Activated CD8-positive, alpha-beta memory T cell treated with anti-CD3 and anti-CD28 coated beads for 24 hours (primary cell): Measurements from ENCODE around the gene FUT7.

Experiments
- DNase-seq: peaks from one replicate; pipeline ENCODE4 v3.0.0-alpha.2; 2020

Gene FUT7

GRCh38 chr9:137032858-137033257 lies 970 bp upstream of the FUT7 start:
- DNase-seq = no peak

DNA sequence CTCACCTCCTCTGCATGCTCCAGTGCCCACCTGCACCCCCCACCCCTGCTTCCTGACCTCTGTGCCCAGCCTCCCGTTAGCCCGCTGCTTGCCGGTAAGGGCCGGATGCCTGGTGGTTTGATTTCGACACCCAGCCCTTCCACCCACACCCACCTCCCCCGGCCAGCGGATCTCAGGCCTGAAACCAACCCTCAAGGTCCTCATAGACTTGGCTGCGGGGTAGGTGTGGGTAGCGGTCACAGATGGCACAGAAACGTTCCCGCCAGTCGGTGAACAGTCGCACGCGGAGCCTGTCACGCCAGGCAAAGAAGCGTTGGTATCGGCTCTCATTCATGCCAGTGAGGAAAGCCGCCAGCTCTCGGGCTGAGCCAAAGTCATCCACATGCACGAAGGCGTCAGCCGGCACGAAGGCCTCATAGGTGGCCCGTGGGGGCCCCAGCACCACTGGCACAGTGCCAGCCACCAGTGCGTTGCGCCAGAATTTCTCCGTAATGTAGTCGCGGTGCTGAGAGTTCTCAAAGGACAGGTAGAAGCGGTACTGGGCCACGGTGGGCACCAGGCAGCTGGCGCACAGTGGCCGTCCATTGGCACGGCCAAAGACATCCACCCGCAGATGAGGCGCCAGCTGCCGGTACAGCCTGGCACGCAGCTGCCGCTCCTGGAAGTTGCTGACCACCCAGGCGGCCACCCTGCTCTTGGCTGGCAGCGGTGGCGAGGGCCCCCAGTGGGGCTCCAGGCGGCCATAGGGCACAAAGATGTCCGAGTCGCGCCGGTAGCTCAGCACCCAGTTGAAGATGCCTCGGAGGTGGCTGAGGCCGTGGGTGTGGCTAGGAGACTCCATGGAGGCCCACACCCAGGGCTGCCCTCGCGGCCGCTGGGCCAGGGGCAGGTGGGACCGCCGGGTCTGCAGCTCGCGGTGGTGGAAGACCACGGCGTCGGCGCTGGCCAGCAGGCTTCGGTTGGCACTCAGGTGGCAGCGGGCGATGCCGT lies 1.1 kb downstream of the FUT7 start:
- peak; percentile 83 for DNase-seq

GRCh38 chr9:137030006-137030405 lies 1.9 kb downstream of the FUT7 start:
- DNase-seq = no peak

DNA sequence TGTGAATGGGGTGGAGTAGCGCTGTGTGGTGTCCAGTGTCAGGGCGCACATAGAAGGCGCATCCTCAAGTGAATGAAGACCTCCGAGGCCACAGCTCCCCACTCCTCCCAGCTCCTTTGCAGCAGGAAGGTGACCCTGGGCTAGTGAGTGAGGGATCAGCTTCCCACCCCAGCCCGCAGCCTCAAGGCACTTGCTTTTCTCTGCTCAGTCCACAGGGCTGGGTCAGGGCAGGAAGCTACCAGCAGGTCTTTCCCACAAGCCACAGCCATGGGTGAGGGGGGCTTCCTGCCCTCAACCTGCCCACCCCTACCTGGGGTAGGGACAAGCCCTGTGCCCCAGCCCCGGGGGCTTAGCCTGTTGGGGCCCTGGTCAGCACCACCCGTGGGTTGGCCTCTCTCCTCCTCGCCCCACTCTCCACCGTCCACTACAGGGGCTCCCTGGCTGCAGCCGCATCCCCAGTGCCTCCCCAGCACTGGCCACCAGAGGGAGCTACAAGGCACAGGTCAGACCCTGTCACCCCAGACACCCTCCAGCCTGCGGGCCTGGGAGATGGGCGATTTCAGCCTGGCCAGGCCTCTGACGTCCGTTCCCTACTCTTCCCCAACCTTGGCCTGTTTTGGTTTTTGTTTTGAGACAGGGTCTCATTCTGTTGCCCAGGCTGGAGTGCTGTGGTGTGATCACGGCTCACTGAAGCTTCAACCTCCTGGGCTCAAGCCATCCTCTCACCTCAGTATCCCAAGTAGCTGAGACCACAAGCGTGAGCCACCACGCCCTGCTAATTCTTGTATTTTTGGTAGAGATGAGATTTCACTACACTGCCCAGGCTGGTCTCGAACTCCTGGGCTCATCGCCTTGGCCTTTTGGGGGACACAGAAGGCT lies 2.6 kb downstream of the FUT7 start:
- peak; percentile 94 for DNase-seq

DNA sequence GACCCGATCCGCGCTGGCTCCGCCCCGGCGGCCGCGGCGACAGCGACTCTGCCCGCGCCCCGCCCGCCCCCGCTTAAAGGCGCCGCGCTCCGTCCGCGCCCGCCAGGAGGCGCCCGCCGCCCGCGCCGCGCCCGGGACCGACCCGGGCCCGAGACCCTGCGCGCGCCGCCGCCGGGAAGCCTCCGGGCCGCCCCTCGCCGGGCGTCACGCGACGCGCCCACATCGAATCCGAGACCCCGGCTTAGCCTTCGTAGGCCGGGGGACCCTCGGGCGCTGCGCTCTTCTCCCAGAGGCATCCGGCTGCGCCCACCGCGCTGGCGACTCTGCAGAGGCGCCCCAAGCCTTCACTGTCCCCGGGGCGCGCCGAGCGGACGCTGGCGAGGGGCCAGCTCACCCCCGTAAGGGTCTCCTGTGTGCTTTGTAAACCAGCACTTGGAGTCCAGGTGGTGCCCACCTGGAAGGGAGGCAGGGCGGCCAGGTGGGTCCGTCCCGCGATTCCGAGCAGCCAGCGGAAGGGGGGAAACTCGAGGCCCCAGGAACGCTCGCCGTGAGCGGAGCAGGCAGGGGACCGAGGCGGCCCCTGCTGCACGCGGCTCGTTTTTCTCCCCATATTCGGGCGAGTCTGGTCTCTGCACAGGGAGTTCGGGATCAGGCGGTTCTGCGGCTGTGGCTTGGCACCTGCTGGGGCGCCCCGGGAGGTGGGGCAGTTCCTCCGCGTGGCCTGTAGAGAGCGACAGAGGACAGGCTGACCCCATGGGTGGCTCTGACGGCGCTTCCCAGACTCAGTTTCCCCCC lies 3.4 kb downstream of the FUT7 start:
- DNase-seq = peak; percentile 86

GRCh38 chr9:137027369-137028262 lies 4.3 kb downstream of the FUT7 start, which contains the start of gene ABCA2:
Gene ABCA2, minus strand, starts transcription at chr9:137028237. Its CDS starts 97 bp downstream, at chr9:137028140.
- peak; percentile 68 for DNase-seq

- DNase-seq = no peak
Measured at GRCh38 chr9:137026828-137027227, 5.1 kb downstream of the FUT7 start.

- no peak for DNase-seq
Measured at GRCh38 chr9:137026384-137026783, 5.5 kb downstream of the FUT7 start.

DNA sequence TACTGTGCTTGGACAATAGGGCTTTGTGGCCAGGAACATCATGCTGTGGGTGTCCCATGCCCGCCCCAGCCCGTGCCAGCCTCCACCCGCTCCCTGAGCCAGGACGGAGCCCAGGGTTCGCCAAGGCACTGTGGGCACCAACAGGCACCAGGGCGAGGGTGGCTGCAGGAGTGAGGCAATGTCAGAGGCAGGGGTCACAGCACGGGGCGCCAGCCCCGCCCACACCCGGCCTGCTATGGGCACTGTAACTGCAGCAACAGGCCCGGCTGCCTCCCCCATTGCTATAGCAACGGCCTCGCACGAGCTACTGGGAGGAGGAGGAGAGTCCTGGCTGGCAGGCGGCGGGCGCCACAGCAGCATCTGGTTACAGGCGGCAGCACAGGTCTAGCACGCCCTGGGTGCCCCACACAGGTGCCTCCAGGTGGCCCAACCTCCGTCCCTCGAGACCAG lies 6.3 kb downstream of the FUT7 start:
- DNase-seq = no peak

DNA sequence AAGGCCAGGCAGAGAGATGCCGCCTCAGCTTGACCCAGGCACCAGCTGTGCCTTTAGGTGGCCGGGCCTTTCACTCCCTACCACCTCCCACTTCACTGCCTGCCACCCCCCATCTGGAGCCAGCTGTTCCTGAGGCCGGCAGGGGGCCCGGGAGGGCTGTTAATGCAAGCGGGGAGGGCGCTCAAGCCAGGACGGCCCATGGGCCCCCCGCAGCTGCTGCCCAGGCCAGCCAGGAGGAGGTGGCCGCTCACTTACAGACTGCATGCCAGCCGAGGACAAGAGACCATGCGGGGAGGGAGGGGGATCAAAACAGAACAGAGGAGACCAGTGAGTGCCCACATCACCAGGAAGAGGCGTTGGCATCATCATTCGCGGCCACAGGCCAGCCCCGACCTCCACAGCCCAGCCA lies 8.3 kb downstream of the FUT7 start:
- no peak for DNase-seq

DNA sequence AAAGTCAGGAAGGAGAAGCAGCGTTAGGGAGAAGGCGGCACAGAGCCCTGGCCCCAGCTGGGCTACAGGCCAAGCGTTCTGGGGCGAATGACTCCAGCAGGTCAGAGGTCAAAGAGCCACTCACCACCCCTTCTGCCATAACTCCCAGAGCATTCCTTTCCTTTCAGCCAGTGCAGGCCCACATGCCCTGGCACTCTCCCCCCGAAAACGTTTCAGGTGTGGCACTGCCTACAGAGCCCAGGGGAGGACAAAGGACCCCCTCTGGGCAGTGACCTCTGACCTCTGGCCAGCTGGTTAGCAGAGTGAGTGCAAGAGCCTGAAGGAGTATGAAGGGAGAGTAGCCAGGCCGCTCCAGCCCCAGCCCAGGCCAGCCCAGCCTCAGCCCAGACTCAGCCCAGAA lies 8.7 kb downstream of the FUT7 start:
- no peak for DNase-seq

- no peak for DNase-seq
Measured at GRCh38 chr9:137022662-137023008, 9.3 kb downstream of the FUT7 start.

- peak; percentile 82 for DNase-seq
Measured at GRCh38 chr9:137021979-137022661, 9.8 kb downstream of the FUT7 start.

- DNase-seq = no peak
Measured at GRCh38 chr9:137021568-137021978, 10.3 kb downstream of the FUT7 start.

DNA sequence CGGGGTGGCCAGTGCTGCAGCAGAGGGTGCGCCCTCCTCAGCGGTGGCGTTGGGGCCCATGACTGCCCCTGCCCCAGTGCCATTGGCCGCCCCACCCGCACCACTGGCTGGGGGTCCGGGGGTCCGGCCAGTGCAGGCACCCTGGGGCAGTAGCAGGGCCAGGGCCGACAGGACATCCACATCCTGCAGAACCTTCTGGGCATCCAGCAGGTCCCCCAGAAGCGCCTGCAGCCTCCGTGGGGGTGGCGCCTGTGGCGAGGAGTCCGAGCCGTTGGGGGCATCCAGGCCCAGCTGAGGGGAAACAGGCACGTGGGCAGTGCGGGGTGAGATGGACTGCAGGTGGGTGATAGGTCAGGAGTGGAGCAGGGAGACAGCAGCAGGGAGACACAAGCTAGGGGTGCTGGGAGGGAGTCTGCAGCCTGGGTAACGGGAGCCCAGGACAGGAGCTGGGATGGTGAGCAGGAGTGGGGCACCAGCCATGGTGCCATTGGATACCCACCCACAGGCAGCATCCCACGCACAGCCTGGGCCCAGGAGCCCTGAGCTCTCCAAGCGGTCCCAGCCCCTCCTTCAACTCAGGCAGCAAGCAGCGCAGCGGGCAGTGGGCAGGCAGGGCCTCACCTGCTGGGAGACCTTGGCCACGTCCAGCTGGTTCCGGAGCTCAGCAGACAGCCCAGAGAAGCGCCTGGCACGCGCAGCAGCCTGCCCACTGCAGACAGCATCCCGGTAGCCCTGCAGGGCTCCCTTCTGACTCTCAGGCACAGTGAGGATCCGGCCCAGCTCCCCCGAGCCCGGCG lies 10.9 kb downstream of the FUT7 start:
- DNase-seq = no peak

DNA sequence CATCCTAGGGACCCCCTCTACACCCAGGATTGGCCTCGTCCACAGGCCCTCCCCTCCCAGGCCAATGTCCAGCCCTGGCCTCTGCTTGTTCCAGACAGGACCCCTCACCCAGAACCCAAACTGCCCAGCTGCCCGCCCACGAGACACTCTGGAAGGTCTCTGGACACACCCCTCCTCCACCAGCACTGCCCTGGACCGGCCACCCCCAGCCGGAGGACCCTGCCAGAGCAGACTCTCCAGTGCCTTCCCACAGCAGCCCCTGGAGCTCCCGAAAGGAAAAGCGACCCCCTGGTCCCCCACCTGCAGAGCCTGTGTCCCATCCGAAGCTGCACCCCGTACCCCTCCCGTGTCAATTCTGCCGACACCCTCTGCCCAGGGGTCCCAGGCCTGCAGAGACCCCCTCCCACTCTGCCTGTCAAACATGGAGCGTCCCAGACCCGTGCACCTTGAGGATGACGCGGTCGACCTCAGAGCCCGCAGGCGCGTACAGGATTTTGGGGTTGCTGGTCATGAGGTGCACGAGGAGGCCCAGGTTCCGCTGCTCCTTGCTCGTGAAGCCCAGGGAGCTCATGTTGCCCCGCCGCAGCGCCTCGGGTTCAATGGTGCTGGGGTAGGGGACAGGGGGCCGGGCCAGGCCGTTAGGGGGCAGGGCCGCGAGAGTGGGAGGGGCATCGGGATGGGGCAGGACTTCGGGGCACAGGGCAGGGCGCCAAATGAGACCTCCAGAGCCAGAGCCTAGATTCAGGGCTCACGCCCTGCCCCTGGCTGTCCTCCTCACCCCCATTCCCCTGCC lies 11.8 kb downstream of the FUT7 start:
- no peak for DNase-seq

DNA sequence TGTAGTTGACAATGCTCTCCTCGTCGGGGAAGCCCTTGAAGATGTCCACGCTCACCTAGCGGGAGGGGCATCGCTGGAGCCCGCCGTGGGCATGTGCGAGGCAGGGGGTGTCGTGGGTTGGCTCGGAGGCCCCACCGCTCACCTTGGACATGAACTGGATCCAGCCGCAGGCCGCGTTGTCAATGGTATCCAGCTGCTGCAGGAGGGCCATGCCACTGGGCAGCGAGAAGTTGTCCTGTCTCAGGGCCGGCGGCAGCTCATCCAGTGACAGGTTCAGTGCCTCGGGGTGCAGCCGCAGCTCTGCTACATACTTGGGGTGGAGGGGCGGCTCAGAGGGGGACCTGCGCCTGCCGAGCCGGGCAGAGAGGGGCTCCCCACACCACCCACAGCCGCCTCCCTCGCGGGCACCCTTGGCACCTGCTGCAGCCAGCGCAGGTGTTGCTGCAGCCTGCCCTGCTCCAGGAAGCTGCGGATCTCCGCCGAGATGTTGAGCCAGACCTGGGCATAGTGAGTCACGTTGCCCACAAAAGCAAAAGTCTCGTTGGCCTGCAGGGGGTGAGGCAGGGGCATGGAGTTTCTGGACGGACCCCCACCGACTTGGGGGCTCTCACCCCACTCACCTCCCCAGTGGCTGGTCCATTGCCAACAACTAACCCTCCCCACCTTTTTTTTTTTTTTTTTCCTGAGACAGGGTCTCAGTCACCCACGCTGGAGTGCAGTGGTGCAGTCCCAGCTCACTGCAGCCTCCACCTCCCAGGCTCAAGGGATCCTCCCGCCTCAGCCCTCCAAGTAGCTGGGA lies 12.9 kb downstream of the FUT7 start:
- no peak for DNase-seq

DNA sequence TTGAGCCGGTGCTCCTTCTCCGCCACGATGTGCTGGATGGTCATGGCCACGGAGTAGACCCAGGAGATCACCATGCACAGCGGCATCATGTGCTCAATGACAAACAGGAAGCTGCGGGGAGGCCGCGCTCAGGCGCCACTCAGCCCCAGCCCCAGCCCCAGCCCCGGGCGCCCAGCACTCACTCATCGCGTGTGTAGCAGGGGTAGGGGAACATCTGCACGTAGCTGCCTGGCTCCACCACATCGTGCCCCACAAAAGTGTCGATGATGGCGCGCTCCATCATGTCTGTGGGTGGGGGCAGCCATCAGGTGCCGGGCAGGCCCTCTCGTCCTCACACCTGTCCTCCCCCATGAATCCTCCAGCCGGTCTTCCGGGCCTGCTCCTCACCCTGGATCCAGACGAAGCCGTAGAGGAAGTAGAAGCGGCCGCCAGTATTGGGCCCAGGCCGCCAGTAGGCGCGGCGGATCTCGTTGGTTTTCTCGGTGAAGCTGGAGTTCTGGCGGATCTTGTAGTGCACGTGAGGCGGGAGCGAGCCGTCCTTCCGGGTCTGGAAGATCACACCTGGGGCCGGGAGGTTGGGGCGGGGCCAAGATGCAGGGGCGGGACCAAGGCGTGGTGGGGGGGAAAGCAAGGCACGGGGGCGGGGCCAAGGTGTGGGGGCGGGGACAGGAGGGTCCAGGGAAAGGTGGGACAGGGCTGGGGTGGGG lies 13.9 kb downstream of the FUT7 start:
- no peak for DNase-seq
